Inflammatory macrophage treated with lipopolysaccharide for 1 hour (primary cell): Measurements from ENCODE around the gene SOX6.
"Not testable (repeated sequence)": the region's sequence is repeated elsewhere in the genome, so short reads cannot be mapped to it uniquely, and the experiment has no call there.

Experiments used
- DNase-seq, 2 donors: peaks; one replicate each; pipeline ENCODE4 v3.0.0-alpha.2; 2020 to 2022

SOX6 gene

DNA sequence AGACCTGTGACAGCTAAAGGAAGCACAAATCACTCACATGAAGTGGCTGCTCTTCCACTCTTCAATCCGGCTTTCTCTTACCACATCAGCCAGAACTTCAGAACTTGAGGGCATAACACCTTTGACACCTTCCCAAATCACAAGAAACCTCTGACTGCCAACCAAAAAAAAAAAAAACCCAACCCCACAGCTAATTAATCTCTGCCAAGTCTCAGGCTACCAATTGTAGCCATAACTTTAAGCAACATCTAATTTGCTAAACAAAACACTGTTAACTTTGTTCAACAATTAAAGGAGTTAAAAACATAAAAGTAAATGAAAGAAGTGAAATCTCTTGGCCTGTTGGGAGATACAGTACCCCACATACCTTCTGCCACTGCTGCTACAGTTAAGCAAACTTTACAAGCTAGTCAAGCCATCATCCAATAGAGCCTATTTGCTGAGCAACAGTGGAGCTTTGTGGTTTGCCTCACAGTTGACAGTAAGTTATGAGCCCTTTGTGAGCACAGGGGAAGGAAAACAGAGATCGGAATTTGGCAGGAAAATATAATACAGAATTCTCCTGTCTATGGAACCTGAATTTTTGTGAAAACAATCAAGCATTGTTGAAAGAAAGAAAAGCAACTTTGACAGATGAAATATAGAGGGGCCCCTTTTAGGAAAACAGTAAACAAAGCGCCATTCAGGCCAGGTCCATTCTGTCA, at the start of gene SOX6:
Gene SOX6, minus strand, starts transcription at position 490 of the 704 bp plus-strand sequence. CDS start 15,298 bp downstream, outside the sequence.
- no peak for DNase-seq

DNA sequence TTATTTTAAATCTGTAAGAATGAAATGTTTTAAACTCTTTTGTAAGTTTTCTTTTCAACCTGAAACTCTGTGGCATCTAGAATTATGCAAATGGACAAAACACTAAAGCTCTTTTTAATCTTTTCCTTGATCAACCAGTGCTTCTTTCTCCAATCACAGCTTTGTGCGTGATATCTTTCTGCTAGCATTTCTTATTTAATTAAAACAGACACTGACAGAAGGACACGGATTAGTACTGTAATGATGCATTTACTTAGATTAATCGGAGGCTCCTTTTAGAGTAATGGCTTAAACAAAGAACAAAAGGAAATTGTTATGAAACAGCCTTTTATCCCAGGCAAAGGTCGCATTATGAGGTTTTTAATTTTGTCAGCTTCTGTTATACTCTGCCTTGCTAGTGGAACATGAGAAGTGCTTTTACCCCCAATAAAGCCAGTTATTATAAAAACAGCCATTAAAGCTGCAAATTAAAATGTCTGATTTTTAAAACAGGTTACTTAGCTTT, 48.5 kb upstream of the SOX6 start:
- DNase-seq: no peak

DNA sequence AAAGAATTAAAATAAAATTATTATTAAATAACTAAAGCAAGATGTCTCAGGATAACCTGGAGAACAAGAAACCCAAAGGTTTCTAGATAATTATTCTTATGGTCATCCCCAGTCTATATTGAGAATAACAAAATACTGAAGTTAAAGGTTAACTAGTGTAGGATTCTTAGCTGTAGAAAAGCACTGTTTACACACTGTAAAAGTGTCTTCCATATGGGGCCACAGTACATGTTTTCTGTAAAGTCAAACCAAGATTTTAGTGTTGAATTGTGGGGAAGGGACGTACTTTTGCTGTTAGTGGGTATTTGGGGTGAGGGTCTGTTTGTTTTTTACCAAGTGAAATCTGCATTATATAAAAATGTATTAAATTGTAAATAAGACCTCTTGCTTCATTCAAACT, 47.5 kb upstream of the SOX6 start:
- DNase-seq: no peak

DNA sequence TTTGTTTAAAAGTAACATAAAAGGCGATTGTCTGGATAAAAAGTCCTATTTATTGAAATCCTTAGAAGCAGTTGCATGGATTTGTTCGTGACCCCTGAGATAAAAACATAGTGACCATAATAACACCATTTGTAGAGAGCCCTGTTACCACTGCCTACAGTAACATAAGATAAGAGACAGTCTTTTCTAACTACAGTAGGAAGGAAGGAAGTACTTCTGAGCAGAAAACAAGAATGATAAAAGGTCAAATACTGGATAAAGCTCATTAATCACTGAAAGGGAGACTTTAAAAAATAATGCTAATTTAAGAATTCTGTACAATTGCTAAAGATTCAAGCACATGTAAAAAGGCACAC, 47.1 kb upstream of the SOX6 start:
- DNase-seq: no peak

GRCh38 chr11:16402654-16403447, 46.5 kb upstream of the SOX6 start:
- DNase-seq: no peak

GRCh38 chr11:16397390-16397789, 41.0 kb upstream of the SOX6 start:
- DNase-seq: no peak

GRCh38 chr11:16395601-16396000, 39.3 kb upstream of the SOX6 start:
- no peak for DNase-seq

- DNase-seq: no peak
Observed at GRCh38 chr11:16394947-16395346, 38.6 kb upstream of the SOX6 start.

DNA sequence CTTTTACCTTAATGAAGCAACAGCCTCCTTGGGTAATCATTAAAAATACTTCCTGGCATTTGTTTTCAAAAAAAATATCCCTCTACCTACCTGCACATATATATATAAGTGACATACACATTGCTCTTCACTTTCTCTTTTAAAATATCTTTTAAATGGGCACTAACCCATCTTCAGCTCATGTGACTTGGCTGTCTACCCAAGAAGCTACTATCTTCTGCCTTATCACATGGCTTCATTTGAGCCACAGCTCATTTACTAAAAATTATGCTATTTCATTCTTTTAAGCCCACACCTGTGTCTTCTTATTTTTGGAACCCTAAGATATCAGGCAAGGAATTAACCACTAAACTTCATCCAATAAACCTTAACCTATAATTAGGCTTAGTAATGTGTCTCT, 37.0 kb upstream of the SOX6 start:
- DNase-seq: no peak

DNA sequence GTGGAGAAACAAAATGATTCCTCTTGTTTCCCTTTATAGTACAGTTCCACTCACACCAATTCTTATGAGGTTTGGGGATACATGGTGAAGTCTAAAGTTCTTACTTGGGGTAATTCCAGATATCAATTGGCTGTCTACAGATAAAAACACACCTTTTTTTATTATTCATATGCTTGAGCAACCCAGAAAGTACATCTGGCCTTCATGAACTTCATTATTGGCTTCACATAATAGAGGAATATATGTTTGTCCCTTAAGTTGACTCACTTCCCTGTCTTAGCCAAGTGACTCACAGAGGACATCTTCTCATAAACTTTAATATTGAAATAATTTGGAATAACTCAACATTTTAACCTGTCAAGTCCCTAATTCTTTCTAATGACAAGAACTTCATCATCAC, 36.3 kb upstream of the SOX6 start:
- no peak for DNase-seq

- not testable (repeated sequence) for DNase-seq
Observed at GRCh38 chr11:16390826-16391225, 34.5 kb upstream of the SOX6 start.

DNA sequence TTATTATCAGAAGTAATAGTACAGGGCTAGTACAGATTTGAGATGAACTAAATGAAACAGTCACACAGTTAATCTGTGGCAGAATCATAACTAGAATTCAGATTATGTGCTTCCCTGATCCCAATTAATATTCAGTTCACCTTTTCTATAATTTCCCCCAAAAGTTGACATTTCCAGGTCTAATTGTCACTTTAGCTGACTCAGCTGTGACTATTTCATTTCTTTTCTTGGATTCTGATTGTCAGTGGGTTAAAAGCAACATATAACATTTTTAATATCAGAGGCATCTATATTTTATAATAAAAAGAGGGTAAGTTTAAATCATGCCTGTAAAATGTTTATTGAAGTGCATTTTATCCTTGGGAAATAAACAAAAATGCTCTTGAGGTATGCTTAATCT, 28.8 kb upstream of the SOX6 start:
- no peak for DNase-seq

- DNase-seq: no peak
Observed at GRCh38 chr11:16382638-16383380, 26.5 kb upstream of the SOX6 start.

- DNase-seq: no peak
Observed at GRCh38 chr11:16382186-16382585, 25.8 kb upstream of the SOX6 start.

DNA sequence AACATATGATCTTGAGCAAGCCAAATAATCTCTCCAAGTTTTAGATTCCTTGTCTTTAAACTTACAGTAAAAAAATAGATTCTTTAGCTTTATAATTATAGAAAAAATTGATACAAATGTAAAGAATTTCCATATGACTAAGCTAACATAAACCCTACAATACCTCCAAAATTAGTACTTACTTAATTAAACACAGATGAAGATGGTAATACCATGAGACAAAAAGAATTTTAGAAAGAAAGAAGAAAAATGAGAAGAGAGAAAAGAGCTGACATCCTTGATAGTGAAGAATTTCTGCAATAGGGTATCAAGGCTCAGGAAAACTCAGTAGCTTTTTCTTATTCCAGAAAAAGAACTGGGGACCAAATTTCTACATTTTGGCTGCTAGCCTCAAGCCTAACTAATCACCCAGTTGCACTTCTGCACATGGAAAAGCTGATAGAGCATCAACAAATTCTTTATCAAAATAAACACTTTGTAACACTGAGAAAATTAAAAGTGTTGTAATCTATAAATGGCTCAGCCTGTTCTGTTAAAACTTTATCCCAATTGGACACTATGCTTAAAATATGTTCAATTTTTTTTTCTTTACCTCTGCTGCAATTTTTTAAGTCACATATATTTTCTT, 24.7 kb upstream of the SOX6 start:
- no peak for DNase-seq

DNA sequence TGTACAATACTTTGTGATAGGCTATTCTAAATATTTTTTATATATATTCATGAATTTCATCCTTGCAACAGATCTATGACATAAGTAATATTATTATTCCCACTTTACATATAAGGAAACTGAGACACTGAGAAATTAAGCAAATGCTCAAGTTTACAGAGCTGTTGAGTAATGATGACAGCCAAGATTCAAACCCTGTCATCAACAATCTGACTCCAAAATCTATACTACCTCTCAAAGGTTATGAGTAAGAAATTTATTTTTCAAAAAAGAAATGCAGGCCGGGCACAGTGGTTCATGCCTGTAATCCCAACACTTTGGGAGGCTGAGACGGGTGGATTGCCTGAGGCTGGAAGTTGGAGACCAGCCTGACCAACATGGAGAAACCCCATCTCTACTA, 22.6 kb upstream of the SOX6 start:
- no peak for DNase-seq

GRCh38 chr11:16377746-16378145, 21.4 kb upstream of the SOX6 start:
- no peak for DNase-seq

- not testable (repeated sequence) for DNase-seq
Observed at GRCh38 chr11:16375664-16376063, 19.3 kb upstream of the SOX6 start.

DNA sequence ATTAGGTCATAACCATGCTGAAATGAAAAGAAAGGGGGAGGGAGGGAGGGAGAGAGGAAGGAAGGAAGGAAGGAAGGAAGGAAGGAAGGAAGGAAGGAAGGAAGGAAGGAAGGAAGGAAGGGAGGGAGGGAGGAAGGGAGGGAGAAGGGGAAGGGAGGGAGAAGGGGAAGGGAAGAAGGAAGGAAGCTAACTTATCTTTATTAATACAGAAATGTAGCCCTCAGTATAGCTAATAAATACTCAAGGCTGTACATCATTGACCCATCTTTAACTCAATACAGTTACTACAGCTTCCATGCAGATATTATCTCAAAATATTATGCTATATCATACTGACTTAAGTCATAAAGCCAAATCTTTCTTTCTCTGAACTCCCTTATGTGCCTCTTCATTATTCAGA, 17.4 kb upstream of the SOX6 start:
- DNase-seq: no peak

DNA sequence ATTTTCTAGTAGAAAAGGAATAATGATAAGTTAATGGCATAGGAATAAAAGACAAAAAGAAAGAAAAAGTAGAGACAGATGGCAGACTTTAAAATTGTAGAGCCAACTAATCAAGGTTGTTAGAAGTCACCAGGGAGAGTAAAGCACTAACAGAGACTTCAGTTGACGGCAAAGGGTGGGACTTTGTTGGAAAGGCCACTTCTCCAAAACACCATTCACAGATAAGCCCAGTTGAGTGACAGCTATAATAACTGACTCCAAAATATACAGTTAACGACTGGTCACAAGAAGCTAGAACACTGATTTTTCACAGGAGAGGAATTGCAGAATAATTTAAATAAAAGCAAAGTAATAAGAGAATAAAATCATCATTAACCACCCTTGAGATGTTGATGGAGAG, 16.0 kb upstream of the SOX6 start:
- DNase-seq: no peak

DNA sequence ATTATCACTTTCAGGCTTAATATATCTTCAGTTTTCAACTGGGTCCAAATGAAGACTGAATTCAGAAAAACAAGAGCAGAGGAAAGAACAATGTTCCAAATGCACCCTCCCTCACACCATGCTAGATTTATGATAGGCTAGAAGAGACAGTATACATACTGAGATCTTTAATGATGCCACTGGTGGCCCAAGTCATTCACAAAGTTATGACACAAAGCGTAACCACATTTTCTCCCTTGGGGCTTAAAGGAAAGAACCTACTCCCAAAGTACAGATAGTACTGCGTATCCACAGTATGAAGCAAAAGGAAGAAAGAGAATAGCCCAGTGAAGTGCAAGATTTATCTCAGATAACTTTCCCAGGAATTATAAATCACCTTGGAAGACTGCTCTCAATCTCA, 10.9 kb upstream of the SOX6 start:
- no peak for DNase-seq

DNA sequence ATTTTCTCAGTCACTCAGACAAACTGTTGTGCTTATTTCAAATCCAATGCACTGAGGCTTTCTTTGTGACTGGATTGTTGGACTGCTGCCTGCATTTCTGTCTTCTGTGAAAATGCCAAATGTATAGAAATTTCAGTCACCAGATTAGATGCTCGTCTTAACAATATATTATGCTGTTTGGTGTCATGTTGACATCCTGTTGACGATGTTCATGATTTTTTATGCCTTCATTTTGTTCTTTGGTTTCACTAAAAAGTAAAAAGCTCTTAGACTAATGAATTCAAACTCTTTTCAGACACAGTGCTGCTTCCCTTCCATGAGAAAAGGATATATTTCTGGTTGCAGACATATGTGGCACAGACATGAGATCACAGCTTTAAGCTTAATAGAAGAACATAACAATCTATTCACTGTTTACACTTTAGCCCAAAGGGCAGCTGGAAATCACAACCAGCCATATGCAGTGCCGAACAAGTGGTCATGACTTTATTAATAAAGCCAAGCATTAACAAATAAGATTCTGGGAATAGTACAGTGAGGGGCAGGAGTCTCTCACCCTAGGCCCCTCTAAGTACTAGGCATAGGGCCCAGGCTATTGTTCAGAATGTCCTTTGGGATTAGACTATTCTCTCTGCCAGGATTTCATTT, 9.4 kb upstream of the SOX6 start:
- DNase-seq: no peak

GRCh38 chr11:16364254-16364653, 7.9 kb upstream of the SOX6 start:
- no peak for DNase-seq
